K562 (cell line): ENCODE results near the gene CNKSR3. TPM values are rescaled to one million over a fixed set of nuclear protein-coding genes. Genes with fewer than 3 reads are reported as not detected.

ENCODE experiments used
- GABPA ChIP-seq: fragments of 200-800 bp; sonication (Bioruptor generic); conservative IDR thresholded peaks from 2 replicates; pipeline ENCODE4 v1.6.1; 2016; ENCODE audit warnings: low read depth, missing genetic modification characterization, missing compliant biosample characterization
- HEY1 ChIP-seq: fragments of 250-450 bp; sonication (Bioruptor Pico); IDR thresholded peaks from 2 replicates; pipeline ENCODE4 v1.5.0; 2020; ENCODE audit warnings: mild to moderate bottlenecking, moderate library complexity, borderline replicate concordance
- HMGN3 ChIP-seq: IDR thresholded peaks from 2 replicates; pipeline ENCODE4 v1.6.1; 2011; ENCODE audit warnings: borderline replicate concordance, low read depth, mild to moderate bottlenecking, mixed read lengths, low read length; ENCODE audit not compliant: insufficient read length; ENCODE audit errors: extremely low read depth
- HNRNPK ChIP-seq: fragments of 200-400 bp; formaldehyde crosslinking; IDR thresholded peaks from one replicate; pipeline ENCODE4 v1.6.1; 2018; ENCODE audit warnings: mild to moderate bottlenecking, low read depth, low read length; ENCODE audit not compliant: poor library complexity, severe bottlenecking
- HOXB6 ChIP-seq: fragments of 250-450 bp; sonication (Bioruptor Pico); IDR thresholded peaks from 2 replicates; pipeline ENCODE4 v1.5.1; 2022; ENCODE audit warnings: mild to moderate bottlenecking, borderline replicate concordance
- LEF1 ChIP-seq: fragments of 450-650 bp; IDR thresholded peaks from 2 replicates; pipeline ENCODE4 v1.6.1; 2016; ENCODE audit warnings: mild to moderate bottlenecking
- MAFF ChIP-seq: IDR thresholded peaks from 2 replicates; pipeline ENCODE4 v1.6.1; 2012; ENCODE audit warnings: low read length, improper control_type of control experiment
- MED1 ChIP-seq: sonication (generic); formaldehyde crosslinking; IDR thresholded peaks from 2 replicates; pipeline ENCODE4 v1.8.1; 2023; ENCODE audit warnings: missing genetic modification reagents, borderline replicate concordance
- NCOA6 ChIP-seq: fragments of 450-650 bp; IDR thresholded peaks from 2 replicates; pipeline ENCODE4 v1.6.1; 2017; ENCODE audit warnings: mild to moderate bottlenecking
- NFXL1 ChIP-seq: fragments of 450-650 bp; formaldehyde crosslinking; IDR thresholded peaks from 2 replicates; pipeline ENCODE4 v1.4.0; 2021; ENCODE audit warnings: mild to moderate bottlenecking
- NR2C1 ChIP-seq, 2 experiments: fragments of 450-650 bp; IDR thresholded peaks; 2 replicates each; pipeline ENCODE4 v1.6.1; 2017; ENCODE audit warnings: mild to moderate bottlenecking in 2 of 2, antibody characterized with exemption in 1 of 2, inconsistent platforms in 1 of 2, missing compliant biosample characterization in 1 of 2, missing genetic modification characterization in 1 of 2
- NR2F6 ChIP-seq: fragments of 450-650 bp; formaldehyde crosslinking; IDR thresholded peaks from 2 replicates; pipeline ENCODE4 v1.4.0; 2020; ENCODE audit warnings: mild to moderate bottlenecking
- PHTF2 ChIP-seq: fragments of 250-450 bp; sonication (Bioruptor Pico); IDR thresholded peaks from 2 replicates; pipeline ENCODE4 v1.5.0; 2021; ENCODE audit warnings: mild to moderate bottlenecking
- PPARD ChIP-seq: fragments of 250-450 bp; sonication (Bioruptor Pico); IDR thresholded peaks from 2 replicates; pipeline ENCODE4 v1.8.0; 2022; ENCODE audit warnings: inconsistent platforms, mild to moderate bottlenecking, moderate library complexity
- RFX1 ChIP-seq: fragments of 450-650 bp; IDR thresholded peaks from 2 replicates; pipeline ENCODE4 v1.6.1; 2016; ENCODE audit warnings: mild to moderate bottlenecking, moderate library complexity
- SMARCE1 ChIP-seq: fragments of 450-650 bp; IDR thresholded peaks from 2 replicates; pipeline ENCODE4 v1.7.1; 2016; ENCODE audit warnings: mild to moderate bottlenecking
- ZNF311 ChIP-seq: fragments of 250-450 bp; sonication (Bioruptor Pico); IDR thresholded peaks from 2 replicates; pipeline ENCODE4 v1.4.0; 2020; ENCODE audit warnings: mild to moderate bottlenecking, moderate library complexity
- polyA plus RNA-seq, 8 experiments: library from polyadenylated mRNA; depleted of rRNA in 4 of 8; stranded (reverse) in 5 of 8; unstranded in 3 of 8; fragments of >200 nt; fragmentation: Nextera tagmentation in 2 of 8; fragmentation: Illumina TruSeq in 1 of 8; extraction: Ambion mirVana in 2 of 8; extraction: Trizol in 1 of 8; gene quantifications; 2 replicates each; pipeline versions ENCODE4 v1.2.1 to v1.2.3, GENCODE V29; 2011 to 2014; ENCODE audit warnings: inconsistent platforms in 1 of 8, missing spikeins in 1 of 8
- total RNA-seq, 7 experiments: library from RNA; depleted of rRNA in 6 of 7; stranded (reverse); fragments of >200 nt in 6 of 7; fragmentation: Illumina TruSeq in 2 of 7; extraction: Trizol in 2 of 7; gene quantifications; 2 replicates each; pipeline versions ENCODE4 v1.2.1 to v1.2.3, GENCODE V29; 2011 to 2021; ENCODE audit warnings: low replicate concordance in 1 of 7
- TF ChIP-seq, protein P1 (sequence below): fragments of 450-650 bp; IDR thresholded peaks from 2 replicates; pipeline ENCODE4 v1.6.1; 2016; ENCODE audit warnings: low read depth
- TF ChIP-seq, protein P2 (sequence below): fragments of 200-800 bp; sonication (Bioruptor generic); IDR thresholded peaks from 2 replicates; pipeline ENCODE4 v1.6.1; 2017; ENCODE audit warnings: missing genetic modification characterization, missing compliant biosample characterization
- TF ChIP-seq, protein P3 (sequence below): fragments of 450-650 bp; formaldehyde crosslinking; IDR thresholded peaks from 2 replicates; pipeline ENCODE4 v1.4.0; 2022; ENCODE audit warnings: missing genetic modification characterization

The CNKSR3 gene
- total and polyA plus RNA-seq, 9 of the 15 experiments (the other 6 are each of a cell fraction or from before 2014, with no cell fraction given) = 4.5 to 29.6 (median 9.5) TPM

DNA sequence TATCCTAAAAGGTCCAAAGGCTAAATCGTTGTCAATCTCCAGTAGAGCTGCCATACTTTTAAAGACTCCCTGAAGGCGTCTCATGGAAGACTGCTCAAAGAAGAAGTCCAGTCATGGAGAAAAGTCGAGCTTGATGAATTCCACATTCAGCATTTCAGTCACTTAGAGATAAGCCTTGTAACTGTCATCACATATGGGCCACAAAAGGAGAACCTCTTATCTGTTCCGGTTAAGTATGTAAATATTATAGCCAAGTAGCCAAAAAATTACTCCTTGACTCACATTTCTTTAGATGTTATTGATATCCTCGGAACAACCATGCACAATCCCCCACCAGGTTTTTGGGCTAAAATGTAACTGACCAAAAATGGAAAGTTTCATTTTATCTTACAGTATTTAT lies 9.8 kb upstream of the CNKSR3 start (continued):
- TF ChIP-seq, protein P1, sequence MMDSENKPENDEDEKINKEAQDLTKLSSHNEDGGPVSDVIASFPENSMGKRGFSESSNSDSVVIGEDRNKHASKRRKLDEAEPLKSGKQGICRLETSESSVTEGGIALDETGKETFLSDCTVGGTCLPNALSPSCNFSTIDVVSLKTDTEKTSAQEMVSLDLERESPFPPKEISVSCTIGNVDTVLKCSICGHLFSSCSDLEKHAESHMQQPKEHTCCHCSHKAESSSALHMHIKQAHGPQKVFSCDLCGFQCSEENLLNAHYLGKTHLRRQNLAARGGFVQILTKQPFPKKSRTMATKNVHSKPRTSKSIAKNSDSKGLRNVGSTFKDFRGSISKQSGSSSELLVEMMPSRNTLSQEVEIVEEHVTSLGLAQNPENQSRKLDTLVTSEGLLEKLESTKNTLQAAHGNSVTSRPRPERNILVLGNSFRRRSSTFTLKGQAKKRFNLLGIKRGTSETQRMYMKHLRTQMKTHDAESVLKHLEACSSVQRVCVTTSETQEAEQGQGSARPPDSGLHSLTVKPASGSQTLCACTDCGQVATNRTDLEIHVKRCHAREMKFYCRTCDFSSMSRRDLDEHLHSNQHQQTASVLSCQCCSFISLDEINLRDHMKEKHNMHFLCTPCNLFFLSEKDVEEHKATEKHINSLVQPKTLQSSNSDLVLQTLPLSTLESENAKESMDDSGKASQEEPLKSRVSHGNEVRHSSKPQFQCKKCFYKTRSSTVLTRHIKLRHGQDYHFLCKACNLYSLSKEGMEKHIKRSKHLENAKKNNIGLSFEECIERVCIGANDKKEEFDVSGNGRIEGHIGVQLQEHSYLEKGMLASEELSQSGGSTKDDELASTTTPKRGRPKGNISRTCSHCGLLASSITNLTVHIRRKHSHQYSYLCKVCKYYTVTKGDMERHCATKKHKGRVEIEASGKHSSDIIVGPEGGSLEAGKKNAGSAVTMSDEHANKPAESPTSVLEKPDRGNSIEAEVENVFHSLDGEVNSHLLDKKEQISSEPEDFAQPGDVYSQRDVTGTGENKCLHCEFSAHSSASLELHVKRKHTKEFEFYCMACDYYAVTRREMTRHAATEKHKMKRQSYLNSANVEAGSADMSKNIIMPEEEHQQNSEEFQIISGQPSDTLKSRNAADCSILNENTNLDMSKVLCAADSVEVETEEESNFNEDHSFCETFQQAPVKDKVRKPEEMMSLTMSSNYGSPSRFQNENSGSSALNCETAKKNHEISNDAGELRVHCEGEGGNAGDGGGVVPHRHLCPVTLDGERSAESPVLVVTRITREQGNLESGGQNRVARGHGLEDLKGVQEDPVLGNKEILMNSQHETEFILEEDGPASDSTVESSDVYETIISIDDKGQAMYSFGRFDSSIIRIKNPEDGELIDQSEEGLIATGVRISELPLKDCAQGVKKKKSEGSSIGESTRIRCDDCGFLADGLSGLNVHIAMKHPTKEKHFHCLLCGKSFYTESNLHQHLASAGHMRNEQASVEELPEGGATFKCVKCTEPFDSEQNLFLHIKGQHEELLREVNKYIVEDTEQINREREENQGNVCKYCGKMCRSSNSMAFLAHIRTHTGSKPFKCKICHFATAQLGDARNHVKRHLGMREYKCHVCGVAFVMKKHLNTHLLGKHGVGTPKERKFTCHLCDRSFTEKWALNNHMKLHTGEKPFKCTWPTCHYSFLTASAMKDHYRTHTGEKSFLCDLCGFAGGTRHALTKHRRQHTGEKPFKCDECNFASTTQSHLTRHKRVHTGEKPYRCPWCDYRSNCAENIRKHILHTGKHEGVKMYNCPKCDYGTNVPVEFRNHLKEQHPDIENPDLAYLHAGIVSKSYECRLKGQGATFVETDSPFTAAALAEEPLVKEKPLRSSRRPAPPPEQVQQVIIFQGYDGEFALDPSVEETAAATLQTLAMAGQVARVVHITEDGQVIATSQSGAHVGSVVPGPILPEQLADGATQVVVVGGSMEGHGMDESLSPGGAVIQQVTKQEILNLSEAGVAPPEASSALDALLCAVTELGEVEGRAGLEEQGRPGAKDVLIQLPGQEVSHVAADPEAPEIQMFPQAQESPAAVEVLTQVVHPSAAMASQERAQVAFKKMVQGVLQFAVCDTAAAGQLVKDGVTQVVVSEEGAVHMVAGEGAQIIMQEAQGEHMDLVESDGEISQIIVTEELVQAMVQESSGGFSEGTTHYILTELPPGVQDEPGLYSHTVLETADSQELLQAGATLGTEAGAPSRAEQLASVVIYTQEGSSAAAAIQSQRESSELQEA = no peak
- no peak for TF ChIP-seq MED1 (CRISPR knock-in tag)
- no peak for TF ChIP-seq HEY1 (CRISPR knock-in tag)
- TF ChIP-seq, protein P2, sequence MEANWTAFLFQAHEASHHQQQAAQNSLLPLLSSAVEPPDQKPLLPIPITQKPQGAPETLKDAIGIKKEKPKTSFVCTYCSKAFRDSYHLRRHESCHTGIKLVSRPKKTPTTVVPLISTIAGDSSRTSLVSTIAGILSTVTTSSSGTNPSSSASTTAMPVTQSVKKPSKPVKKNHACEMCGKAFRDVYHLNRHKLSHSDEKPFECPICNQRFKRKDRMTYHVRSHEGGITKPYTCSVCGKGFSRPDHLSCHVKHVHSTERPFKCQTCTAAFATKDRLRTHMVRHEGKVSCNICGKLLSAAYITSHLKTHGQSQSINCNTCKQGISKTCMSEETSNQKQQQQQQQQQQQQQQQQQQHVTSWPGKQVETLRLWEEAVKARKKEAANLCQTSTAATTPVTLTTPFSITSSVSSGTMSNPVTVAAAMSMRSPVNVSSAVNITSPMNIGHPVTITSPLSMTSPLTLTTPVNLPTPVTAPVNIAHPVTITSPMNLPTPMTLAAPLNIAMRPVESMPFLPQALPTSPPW (CRISPR knock-in tag) = no peak
- TF ChIP-seq ZNF311 = no peak
- TF ChIP-seq SMARCE1 = peak; percentile 94
- no peak for TF ChIP-seq HNRNPK
- TF ChIP-seq PPARD (CRISPR knock-in tag) = no peak
- no peak for TF ChIP-seq NCOA6
- peak; percentile 73; the same call in 1 of the 2 replicates for TF ChIP-seq MAFF
- no peak for TF ChIP-seq NR2F6 (CRISPR knock-in tag)
- TF ChIP-seq HOXB6 (CRISPR knock-in tag) = no peak
- TF ChIP-seq, protein P3, sequence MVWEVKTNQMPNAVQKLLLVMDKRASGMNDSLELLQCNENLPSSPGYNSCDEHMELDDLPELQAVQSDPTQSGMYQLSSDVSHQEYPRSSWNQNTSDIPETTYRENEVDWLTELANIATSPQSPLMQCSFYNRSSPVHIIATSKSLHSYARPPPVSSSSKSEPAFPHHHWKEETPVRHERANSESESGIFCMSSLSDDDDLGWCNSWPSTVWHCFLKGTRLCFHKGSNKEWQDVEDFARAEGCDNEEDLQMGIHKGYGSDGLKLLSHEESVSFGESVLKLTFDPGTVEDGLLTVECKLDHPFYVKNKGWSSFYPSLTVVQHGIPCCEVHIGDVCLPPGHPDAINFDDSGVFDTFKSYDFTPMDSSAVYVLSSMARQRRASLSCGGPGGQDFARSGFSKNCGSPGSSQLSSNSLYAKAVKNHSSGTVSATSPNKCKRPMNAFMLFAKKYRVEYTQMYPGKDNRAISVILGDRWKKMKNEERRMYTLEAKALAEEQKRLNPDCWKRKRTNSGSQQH (CRISPR knock-in tag) = no peak
- TF ChIP-seq NFXL1 (CRISPR knock-in tag) = no peak
- peak; percentile 87 for TF ChIP-seq LEF1
- TF ChIP-seq NR2C1 (IDR thresholded peaks at IDR 0.05) = no peak
- no peak for TF ChIP-seq NR2C1 (tag; IDR thresholded peaks at IDR 0.05)
- no peak for TF ChIP-seq PHTF2 (CRISPR knock-in tag)
- no peak for TF ChIP-seq HMGN3
- TF ChIP-seq RFX1 = no peak
- no peak for TF ChIP-seq GABPA (tag)
